GM19023 (cell line): Measurements from ENCODE around the gene UTP20.

Experiments used
- ATAC-seq: cut with Tn5 transposase; IDR thresholded peaks from one replicate; pipeline ENCODE4 v1.9.1; 2021; ENCODE audit warnings: mild to moderate bottlenecking, moderate library complexity; ENCODE audit not compliant: unreplicated experiment

Gene UTP20

DNA sequence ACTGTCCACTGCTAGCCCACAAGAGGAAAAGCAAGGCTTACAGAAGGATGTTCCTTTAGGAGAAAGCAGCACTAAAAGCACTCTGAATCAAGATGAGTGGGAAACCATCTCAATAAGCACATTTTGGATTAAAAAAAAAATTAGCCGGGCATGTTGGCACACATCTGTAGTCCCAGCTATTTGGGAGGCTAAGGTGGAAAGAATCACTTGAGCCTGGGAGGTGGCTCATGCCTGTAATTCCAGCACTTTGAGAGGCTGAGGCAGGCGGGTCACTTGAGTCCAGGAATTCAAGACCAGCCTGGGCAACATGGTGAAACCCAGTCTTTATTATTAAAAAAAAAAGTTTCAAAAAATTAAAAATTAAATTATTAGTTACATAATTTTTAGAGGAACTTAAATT lies 144.7 kb downstream of the UTP20 start:
- no peak for ATAC-seq

GRCh38 chr12:101430456-101430855 lies 150.6 kb downstream of the UTP20 start:
- ATAC-seq = no peak

- ATAC-seq = no peak
These were observed 156.2 kb downstream of the UTP20 start for GRCh38 chr12:101436136-101436535.
